GM12891 (cell line): ENCODE data around the gene NPM3.

Source experiments
- DNase-seq: peaks from one replicate; pipeline ENCODE4 v3.0.0; 2011; ENCODE audit warnings: low spot score; ENCODE audit not compliant: insufficient read length
- FAIRE-seq: peaks from 2 replicates; lab custom pipeline; 2011; peaks lifted over from hg19 to GRCh38; lab: Jason Lieb, UNC
- PAX5 ChIP-seq: IDR thresholded peaks from 2 replicates; pipeline ENCODE4 v1.6.1; 2011; ENCODE audit warnings: low read length, moderate library complexity, mild to moderate bottlenecking; ENCODE audit not compliant: insufficient read depth, severe bottlenecking
- POLR2A ChIP-seq: IDR thresholded peaks from 2 replicates; pipeline ENCODE4 v1.6.1; 2011; ENCODE audit warnings: low read depth, low read length, control low read depth
- POLR2AphosphoS5 ChIP-seq: IDR thresholded peaks from 2 replicates; pipeline ENCODE4 v1.6.1; 2011; ENCODE audit warnings: low read depth, low read length, control low read depth
- POU2F2 ChIP-seq: IDR thresholded peaks from 2 replicates; pipeline ENCODE4 v1.6.1; 2011; ENCODE audit warnings: low read depth, mild to moderate bottlenecking, control low read depth, low read length, moderate library complexity
- SPI1 ChIP-seq: IDR thresholded peaks from 2 replicates; pipeline ENCODE4 v1.6.1; 2011; ENCODE audit warnings: low read depth, low read length, control low read depth
- TAF1 ChIP-seq: IDR thresholded peaks from 2 replicates; pipeline ENCODE4 v1.6.1; 2011; ENCODE audit warnings: low read depth, low read length, control low read depth

NPM3 gene

GRCh38 chr10:101770331-101771215 lies 12.7 kb downstream of the NPM3 start:
- no peak for DNase-seq
- no peak for FAIRE-seq
- TF ChIP-seq SPI1, result no peak

GRCh38 chr10:101769541-101770180 lies 13.6 kb downstream of the NPM3 start:
- DNase-seq, result no peak
- no peak for FAIRE-seq
- TF ChIP-seq TAF1, result no peak
- no peak for TF ChIP-seq SPI1
- TF ChIP-seq PAX5, result no peak
- no peak for TF ChIP-seq POLR2AphosphoS5
- TF ChIP-seq POU2F2, result no peak
- no peak for TF ChIP-seq POLR2A

DNA sequence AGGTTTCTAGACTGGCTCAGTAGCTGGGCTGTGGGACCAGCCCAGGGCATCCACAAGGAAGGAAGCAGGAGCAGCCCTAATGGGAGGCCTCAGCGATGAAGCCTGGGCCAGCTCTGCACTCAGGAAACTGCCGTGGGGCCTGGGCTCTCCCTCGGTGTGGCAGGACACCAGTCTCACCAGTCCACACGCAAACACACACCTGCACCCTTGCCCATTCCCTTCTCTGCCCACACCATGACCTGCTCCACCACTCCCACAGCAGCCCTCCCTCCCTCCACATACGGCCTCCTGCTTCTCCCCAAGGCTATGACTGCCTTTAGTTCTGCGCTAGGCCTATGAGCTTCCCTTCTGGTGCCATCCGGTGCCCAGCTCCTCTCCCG lies 14.5 kb downstream of the NPM3 start:
- DNase-seq, result no peak
- TF ChIP-seq POLR2AphosphoS5, result no peak
- TF ChIP-seq SPI1, result no peak
- no peak for TF ChIP-seq POU2F2
- no peak for TF ChIP-seq TAF1
- no peak for TF ChIP-seq POLR2A
- no peak for TF ChIP-seq PAX5
- FAIRE-seq, result no peak

GRCh38 chr10:101767966-101768790 lies 15.1 kb downstream of the NPM3 start:
- DNase-seq (no peak), FAIRE-seq (no peak)
- TF ChIP-seq PAX5 (no peak), SPI1 (no peak), POLR2AphosphoS5 (no peak), POU2F2 (no peak), TAF1 (no peak), POLR2A (no peak)

DNA sequence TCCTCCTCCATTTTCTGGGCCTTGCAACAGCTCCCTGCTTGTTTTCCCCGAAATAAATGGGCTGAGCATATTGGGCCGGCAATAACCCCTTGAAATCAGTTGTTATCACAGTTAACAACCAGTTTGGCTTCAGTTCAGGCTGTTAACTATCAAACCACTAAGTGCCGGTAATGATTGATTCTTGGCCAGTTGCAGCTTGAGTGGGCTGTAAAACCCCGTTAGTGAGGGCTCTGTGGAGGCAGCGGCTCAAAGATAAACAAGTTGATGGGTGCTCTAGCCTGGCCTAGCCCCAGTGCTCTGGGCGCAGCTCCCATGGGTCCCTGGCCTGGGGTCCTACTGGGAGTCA lies 15.7 kb downstream of the NPM3 start:
- TF ChIP-seq POLR2A, result no peak
- no peak for TF ChIP-seq SPI1
- no peak for TF ChIP-seq TAF1
- no peak for TF ChIP-seq PAX5
- TF ChIP-seq POU2F2, result no peak
- TF ChIP-seq POLR2AphosphoS5, result no peak
- FAIRE-seq (no peak), DNase-seq (no peak)

DNA sequence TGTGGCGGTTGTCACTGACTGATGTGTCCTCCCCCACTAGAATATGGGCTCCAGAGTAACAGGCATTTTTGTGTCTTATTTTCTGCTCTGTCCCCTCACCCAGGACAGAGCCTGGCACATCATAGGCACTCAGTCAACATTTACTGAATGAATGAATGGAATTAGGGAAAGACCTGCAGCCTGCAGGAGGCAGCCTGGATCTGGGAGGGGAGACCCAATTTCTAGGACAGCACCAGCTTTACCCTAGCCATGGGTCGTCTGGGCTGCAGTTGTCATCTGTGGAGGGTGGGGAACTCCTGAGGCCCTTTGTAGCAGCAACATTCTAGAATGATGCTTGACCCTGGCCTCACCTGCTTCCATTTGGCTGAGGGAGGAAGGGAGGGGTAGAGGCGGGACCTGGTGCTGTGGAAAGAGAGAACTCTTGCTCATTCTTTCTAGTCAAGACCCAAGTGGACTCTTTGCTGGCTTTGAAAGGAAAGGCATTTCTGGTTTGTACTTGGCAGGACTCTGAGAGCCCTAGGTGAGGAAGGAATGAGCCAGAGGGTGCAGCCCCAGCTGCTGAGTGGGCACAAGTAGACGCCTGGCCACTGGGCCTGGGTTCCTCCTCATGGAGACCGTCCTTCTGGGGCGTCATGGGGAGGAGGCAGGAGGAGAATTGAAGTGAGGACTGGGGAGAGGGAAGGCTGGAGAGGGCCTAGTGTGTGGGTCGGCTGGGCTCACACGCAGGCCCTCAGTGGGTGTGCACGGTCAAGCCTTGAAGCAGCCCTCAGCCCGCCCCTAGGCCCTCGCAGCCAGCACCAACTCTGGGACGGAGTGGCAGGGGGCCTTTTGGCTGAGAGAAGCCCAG lies 16.3 kb downstream of the NPM3 start:
- FAIRE-seq (no peak), DNase-seq (no peak)
- TF ChIP-seq POLR2AphosphoS5 (no peak), TAF1 (no peak), PAX5 (no peak), POU2F2 (no peak), POLR2A (no peak), SPI1 (no peak)

DNA sequence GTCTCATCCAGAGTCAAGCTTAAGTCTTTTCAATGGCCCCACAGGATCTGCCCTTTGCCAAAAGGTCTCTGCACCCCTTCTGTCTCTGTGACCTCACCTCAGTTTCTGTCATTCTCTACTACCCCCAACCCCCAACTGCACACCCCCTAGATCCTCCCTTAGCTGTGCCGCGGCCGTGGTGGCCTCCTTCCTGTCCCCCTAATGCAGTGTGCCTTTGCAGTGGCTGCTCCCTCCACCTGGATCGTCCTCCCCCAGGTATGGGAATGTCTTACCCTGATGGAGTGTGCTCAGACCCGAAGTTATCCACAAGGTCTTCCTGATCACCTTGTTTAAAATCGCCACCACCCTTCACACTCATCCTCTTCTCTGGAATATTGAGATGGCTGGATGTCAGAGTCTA lies 16.9 kb downstream of the NPM3 start:
- no peak for DNase-seq
- TF ChIP-seq PAX5 (no peak), TAF1 (no peak), POLR2A (no peak), POU2F2 (no peak), SPI1 (no peak), POLR2AphosphoS5 (no peak)
- FAIRE-seq, result no peak

GRCh38 chr10:101763141-101763846 lies 20.0 kb downstream of the NPM3 start:
- no peak for FAIRE-seq
- DNase-seq, result no peak
- no peak for TF ChIP-seq SPI1
- no peak for TF ChIP-seq POU2F2
- TF ChIP-seq POLR2AphosphoS5, result no peak
- no peak for TF ChIP-seq POLR2A
- TF ChIP-seq TAF1, result no peak
- no peak for TF ChIP-seq PAX5

- DNase-seq (no peak), FAIRE-seq (no peak)
- TF ChIP-seq TAF1 (no peak), POLR2AphosphoS5 (no peak), PAX5 (no peak)
Measured at GRCh38 chr10:101762736-101763135, 20.5 kb downstream of the NPM3 start.
